ENCODE data around the gene FREM3. TPM values are rescaled to one million over a fixed set of nuclear protein-coding genes. Genes with fewer than 3 reads are reported as not detected.

The FREM3 gene
- total and polyA plus RNA-seq, 5 donors from 2014 or later, result 0.14 to 0.48 (median 0.30) TPM; not detected in 1

- Histone ChIP-seq H3K27ac (ENCODE audit: insufficient read depth, low read length, poor library complexity, severe bottlenecking) (no peak overlapping the region), H3K9me3 (ENCODE audit: control insufficient read depth in 2 of 2, low read length in 2 of 2) (no peaks in the 10 kb centered on the region), H3K4me1 (ENCODE audit: control insufficient read depth, insufficient read depth, low read length, poor library complexity, severe bottlenecking) (no peaks in the 10 kb centered on the region), H3K36me3 (ENCODE audit: control insufficient read depth, insufficient read depth, low read length) (no peaks in the 10 kb centered on the region), H3K4me3 (ENCODE audit: low read depth, low read length) (no peak overlapping the region), H3K27me3 (ENCODE audit: control insufficient read depth, insufficient read depth, low read length) (no peaks in the 10 kb centered on the region)
- DNase-seq, result no peak
- no peak overlapping the region for H3K4me3 Mint-ChIP-seq
- H3K36me3 Mint-ChIP-seq, result no peaks in the 10 kb centered on the region
- ATAC-seq (ENCODE audit: low read depth in 2 of 2), result no peak
- H3K27ac Mint-ChIP-seq, result no peak overlapping the region
- peaks cover 0 to 2% (median 0%) of the 10 kb centered on the region in 4 donors for H3K4me1 Mint-ChIP-seq
- H3K27me3 Mint-ChIP-seq, result no peaks in the 10 kb centered on the region
- H3K9me3 Mint-ChIP-seq, result peaks cover 0 to 10% (median 4%) of the 10 kb centered on the region in 7 donors
Measured at GRCh38 chr4:143667461-143667860, 33.0 kb downstream of the FREM3 start.

GRCh38 chr4:143658336-143658735 is 42.1 kb downstream of the FREM3 start:
- Histone ChIP-seq H3K4me1 (ENCODE audit: control insufficient read depth, insufficient read depth, low read length, poor library complexity, severe bottlenecking) (no peaks in the 10 kb centered on the region), H3K4me3 (ENCODE audit: low read depth, low read length) (no peak overlapping the region), H3K9me3 (ENCODE audit: control insufficient read depth in 2 of 2, low read length in 2 of 2) (no peaks in the 10 kb centered on the region), H3K36me3 (ENCODE audit: control insufficient read depth, insufficient read depth, low read length) (no peaks in the 10 kb centered on the region), H3K27ac (ENCODE audit: insufficient read depth, low read length, poor library complexity, severe bottlenecking) (no peak overlapping the region), H3K27me3 (ENCODE audit: control insufficient read depth, insufficient read depth, low read length) (no peaks in the 10 kb centered on the region)
- peaks cover 0 to under 1% (median 0%) of the 10 kb centered on the region in 4 donors for H3K4me1 Mint-ChIP-seq
- H3K9me3 Mint-ChIP-seq, result peaks cover 0 to 10% (median 4%) of the 10 kb centered on the region in 7 donors
- H3K27ac Mint-ChIP-seq, result no peak overlapping the region
- ATAC-seq (ENCODE audit: low read depth in 2 of 2), result no peak
- no peak overlapping the region for H3K4me3 Mint-ChIP-seq
- no peaks in the 10 kb centered on the region for H3K27me3 Mint-ChIP-seq
- no peak for DNase-seq
- no peaks in the 10 kb centered on the region for H3K36me3 Mint-ChIP-seq

GRCh38 chr4:143654571-143654970 is 45.9 kb downstream of the FREM3 start:
- Mint-ChIP-seq H3K9me3 (peaks cover 0 to 8% (median 0%) of the 10 kb centered on the region in 7 donors), H3K4me3 (no peak overlapping the region), H3K4me1 (no peaks in the 10 kb centered on the region), H3K27ac (no peak overlapping the region), H3K27me3 (no peaks in the 10 kb centered on the region), H3K36me3 (no peaks in the 10 kb centered on the region)
- Histone ChIP-seq H3K4me1 (ENCODE audit: control insufficient read depth, insufficient read depth, low read length, poor library complexity, severe bottlenecking) (no peaks in the 10 kb centered on the region), H3K4me3 (ENCODE audit: low read depth, low read length) (no peak overlapping the region), H3K36me3 (ENCODE audit: control insufficient read depth, insufficient read depth, low read length) (no peaks in the 10 kb centered on the region), H3K9me3 (ENCODE audit: control insufficient read depth in 2 of 2, low read length in 2 of 2) (no peaks in the 10 kb centered on the region), H3K27me3 (ENCODE audit: control insufficient read depth, insufficient read depth, low read length) (no peaks in the 10 kb centered on the region), H3K27ac (ENCODE audit: insufficient read depth, low read length, poor library complexity, severe bottlenecking) (no peak overlapping the region)
- ATAC-seq (ENCODE audit: low read depth in 2 of 2) (no peak), DNase-seq (no peak)

DNA sequence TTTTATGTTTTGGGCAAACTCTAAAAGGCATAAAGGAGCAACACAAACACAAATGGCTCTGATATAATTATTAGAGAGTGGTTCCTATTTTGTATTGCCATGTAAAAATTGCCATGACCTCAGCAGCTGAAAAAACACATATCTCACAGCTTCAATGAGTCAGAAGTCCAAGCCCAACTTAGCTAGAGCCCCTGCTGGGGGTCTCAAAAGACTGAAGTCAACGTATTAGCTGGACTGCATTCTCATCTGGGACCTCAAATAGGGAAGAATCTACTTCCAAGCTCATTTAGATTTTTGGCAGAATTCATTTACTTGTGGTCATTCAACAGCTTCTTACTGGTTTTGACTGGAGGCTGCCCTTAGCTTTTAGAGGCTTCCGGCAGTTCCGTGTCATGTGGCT is 47.4 kb downstream of the FREM3 start:
- H3K4me1 Mint-ChIP-seq, result no peaks in the 10 kb centered on the region

DNA sequence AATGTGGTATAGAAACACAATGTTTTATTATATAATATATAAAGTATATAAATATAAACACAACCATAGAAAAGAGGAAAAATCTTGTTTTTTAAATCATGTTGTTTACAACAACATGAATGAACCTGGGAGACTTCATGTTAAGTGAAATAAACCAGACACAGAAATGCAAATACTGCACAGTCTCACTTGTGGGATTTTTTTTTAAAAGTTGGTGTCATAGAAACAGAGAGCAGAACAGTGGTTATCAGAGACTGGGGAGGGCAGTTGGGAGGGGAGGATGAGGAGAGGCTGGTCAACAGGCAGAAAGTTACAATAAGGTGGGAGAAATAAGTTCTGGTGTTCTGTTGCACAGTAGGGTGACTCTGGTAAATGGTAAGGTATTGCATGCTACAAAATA is 57.1 kb downstream of the FREM3 start:
- peaks cover 0 to 7% of the 10 kb centered on the region in 2 experiments for H3K9me3 ChIP-seq (ENCODE audit: control insufficient read depth in 2 of 2, low read length in 2 of 2)
- no peaks in the 10 kb centered on the region for H3K4me1 ChIP-seq (ENCODE audit: control insufficient read depth, insufficient read depth, low read length, poor library complexity, severe bottlenecking)
- H3K27ac Mint-ChIP-seq, result no peak overlapping the region
- no peak overlapping the region for H3K4me3 Mint-ChIP-seq
- no peaks in the 10 kb centered on the region for H3K36me3 Mint-ChIP-seq
- H3K36me3 ChIP-seq (ENCODE audit: control insufficient read depth, insufficient read depth, low read length), result no peaks in the 10 kb centered on the region
- H3K27ac ChIP-seq (ENCODE audit: insufficient read depth, low read length, poor library complexity, severe bottlenecking), result no peak overlapping the region
- ATAC-seq (ENCODE audit: low read depth in 2 of 2) (no peak), DNase-seq (no peak)
- H3K9me3 Mint-ChIP-seq, result peaks cover 4 to 19% (median 8%) of the 10 kb centered on the region in 7 donors
- no peaks in the 10 kb centered on the region for H3K27me3 Mint-ChIP-seq
- H3K4me3 ChIP-seq (ENCODE audit: low read depth, low read length), result no peak overlapping the region
- H3K4me1 Mint-ChIP-seq, result no peaks in the 10 kb centered on the region
- no peaks in the 10 kb centered on the region for H3K27me3 ChIP-seq (ENCODE audit: control insufficient read depth, insufficient read depth, low read length)

More for the DNA sequence above, 47.4 kb downstream of the FREM3 start:
- no peak overlapping the region for H3K27ac Mint-ChIP-seq
- H3K4me1 ChIP-seq (ENCODE audit: control insufficient read depth, insufficient read depth, low read length, poor library complexity, severe bottlenecking), result no peaks in the 10 kb centered on the region
- H3K9me3 Mint-ChIP-seq, result peaks cover 0 to 13% (median 5%) of the 10 kb centered on the region in 7 donors
- ATAC-seq (ENCODE audit: low read depth in 2 of 2), result no peak
- peaks cover 3% of the 10 kb centered on the region for H3K36me3 Mint-ChIP-seq
- H3K27me3 Mint-ChIP-seq, result no peaks in the 10 kb centered on the region
- no peaks in the 10 kb centered on the region for H3K9me3 ChIP-seq (ENCODE audit: control insufficient read depth in 2 of 2, low read length in 2 of 2)
- DNase-seq, result no peak
- no peak overlapping the region for H3K4me3 ChIP-seq (ENCODE audit: low read depth, low read length)
- H3K36me3 ChIP-seq (ENCODE audit: control insufficient read depth, insufficient read depth, low read length), result no peaks in the 10 kb centered on the region
- H3K27ac ChIP-seq (ENCODE audit: insufficient read depth, low read length, poor library complexity, severe bottlenecking), result no peak overlapping the region
- no peak overlapping the region for H3K4me3 Mint-ChIP-seq
- no peaks in the 10 kb centered on the region for H3K27me3 ChIP-seq (ENCODE audit: control insufficient read depth, insufficient read depth, low read length)

DNA sequence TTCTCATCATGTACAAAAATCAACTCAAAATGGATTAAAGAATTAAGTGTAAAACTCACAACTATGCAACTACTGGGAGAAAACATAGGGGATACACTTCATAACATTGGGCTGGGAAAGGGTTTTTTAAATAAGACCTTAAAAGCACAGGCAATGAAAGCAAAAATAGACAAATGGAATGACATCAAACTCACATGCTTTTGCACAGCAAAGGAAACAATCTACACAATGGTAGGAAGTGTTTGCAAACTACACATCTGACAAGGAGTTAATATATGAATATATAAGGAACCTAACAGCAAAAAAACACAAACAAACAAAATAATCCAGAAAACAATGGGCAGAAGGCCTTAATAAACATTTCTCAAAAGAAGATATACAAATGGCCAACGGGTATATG is 57.9 kb downstream of the FREM3 start:
- Histone ChIP-seq H3K9me3 (ENCODE audit: control insufficient read depth in 2 of 2, low read length in 2 of 2) (peaks cover 0 to 5% of the 10 kb centered on the region in 2 experiments), H3K4me3 (ENCODE audit: low read depth, low read length) (no peak overlapping the region), H3K36me3 (ENCODE audit: control insufficient read depth, insufficient read depth, low read length) (no peaks in the 10 kb centered on the region), H3K4me1 (ENCODE audit: control insufficient read depth, insufficient read depth, low read length, poor library complexity, severe bottlenecking) (no peaks in the 10 kb centered on the region), H3K27me3 (ENCODE audit: control insufficient read depth, insufficient read depth, low read length) (no peaks in the 10 kb centered on the region), H3K27ac (ENCODE audit: insufficient read depth, low read length, poor library complexity, severe bottlenecking) (no peak overlapping the region)
- Mint-ChIP-seq H3K36me3 (no peaks in the 10 kb centered on the region), H3K4me3 (no peak overlapping the region), H3K4me1 (no peaks in the 10 kb centered on the region), H3K9me3 (peaks cover 4 to 11% (median 6%) of the 10 kb centered on the region in 7 donors), H3K27me3 (no peaks in the 10 kb centered on the region), H3K27ac (no peak overlapping the region)
- no peak for DNase-seq
- ATAC-seq (ENCODE audit: low read depth in 2 of 2), result no peak

DNA sequence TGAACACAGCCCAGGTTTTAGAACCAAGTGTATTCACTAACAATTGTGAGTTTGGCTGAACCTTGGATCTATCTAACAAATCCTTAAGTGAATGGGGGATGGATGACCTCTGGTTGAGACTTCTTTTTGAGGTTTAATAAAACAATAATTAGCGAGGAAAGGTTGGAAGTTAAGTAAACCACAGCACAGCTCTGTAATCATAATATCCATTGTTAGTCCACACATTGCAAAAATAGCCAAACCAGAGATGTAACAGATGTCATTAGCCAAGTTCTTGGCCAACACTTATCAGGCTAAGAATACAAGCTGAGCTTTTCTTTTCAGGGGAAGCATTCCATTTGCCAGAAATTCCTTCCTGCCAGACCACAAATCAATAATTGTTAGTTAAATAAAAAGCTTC is 59.1 kb downstream of the FREM3 start:
- H3K4me1 Mint-ChIP-seq, result no peaks in the 10 kb centered on the region
- H3K9me3 Mint-ChIP-seq, result peaks cover 0 to 4% (median 0%) of the 10 kb centered on the region in 7 donors
- no peaks in the 10 kb centered on the region for H3K4me1 ChIP-seq (ENCODE audit: control insufficient read depth, insufficient read depth, low read length, poor library complexity, severe bottlenecking)
- no peak overlapping the region for H3K4me3 ChIP-seq (ENCODE audit: low read depth, low read length)
- no peak overlapping the region for H3K27ac ChIP-seq (ENCODE audit: insufficient read depth, low read length, poor library complexity, severe bottlenecking)
- no peaks in the 10 kb centered on the region for H3K9me3 ChIP-seq (ENCODE audit: control insufficient read depth in 2 of 2, low read length in 2 of 2)
- no peaks in the 10 kb centered on the region for H3K27me3 ChIP-seq (ENCODE audit: control insufficient read depth, insufficient read depth, low read length)
- H3K36me3 Mint-ChIP-seq, result no peaks in the 10 kb centered on the region
- H3K4me3 Mint-ChIP-seq, result no peak overlapping the region
- H3K36me3 ChIP-seq (ENCODE audit: control insufficient read depth, insufficient read depth, low read length), result no peaks in the 10 kb centered on the region
- H3K27me3 Mint-ChIP-seq, result no peaks in the 10 kb centered on the region
- ATAC-seq (ENCODE audit: low read depth in 2 of 2), result no peak
- DNase-seq, result no peak
- H3K27ac Mint-ChIP-seq, result no peak overlapping the region

GRCh38 chr4:143634763-143635162 is 65.7 kb downstream of the FREM3 start:
- no peaks in the 10 kb centered on the region for H3K4me1 ChIP-seq (ENCODE audit: control insufficient read depth, insufficient read depth, low read length, poor library complexity, severe bottlenecking)
- Mint-ChIP-seq H3K36me3 (no peaks in the 10 kb centered on the region), H3K27ac (no peak overlapping the region), H3K4me3 (no peak overlapping the region), H3K27me3 (peaks cover 4% of the 10 kb centered on the region), H3K4me1 (peaks cover 0 to 5% (median 0%) of the 10 kb centered on the region in 4 donors), H3K9me3 (peaks cover 0 to 2% (median 0%) of the 10 kb centered on the region in 7 donors)
- H3K4me3 ChIP-seq (ENCODE audit: low read depth, low read length), result no peak overlapping the region
- H3K27ac ChIP-seq (ENCODE audit: insufficient read depth, low read length, poor library complexity, severe bottlenecking), result no peak overlapping the region
- DNase-seq (no peak), ATAC-seq (ENCODE audit: low read depth in 2 of 2) (no peak)
- H3K36me3 ChIP-seq (ENCODE audit: control insufficient read depth, insufficient read depth, low read length), result no peaks in the 10 kb centered on the region
- H3K9me3 ChIP-seq (ENCODE audit: control insufficient read depth in 2 of 2, low read length in 2 of 2), result no peaks in the 10 kb centered on the region
- H3K27me3 ChIP-seq (ENCODE audit: control insufficient read depth, insufficient read depth, low read length), result no peaks in the 10 kb centered on the region

All from CD4-positive, CD25-positive, alpha-beta regulatory T cell (primary cell).